Omental fat pad (tissue), 4 donors: ENCODE data around the gene HS3ST1. TPM values are rescaled to one million over a fixed set of nuclear protein-coding genes. Genes with fewer than 3 reads are reported as not detected.

Experiments
- ATAC-seq: fragments of 150-250 bp; one replicate; pipeline ENCODE4 v1.9.1; 2016; ENCODE audit warnings: mild to moderate bottlenecking, moderate library complexity; ENCODE audit not compliant: low FRiP score
- DNase-seq: peaks from one replicate; pipeline ENCODE4 v3.0.0-alpha.2; 2019; ENCODE audit warnings: low spot score
- total RNA-seq, 4 donors: library from RNA; depleted of rRNA; stranded (reverse); fragments of >200 nt; gene quantifications; one replicate each; pipeline ENCODE4 v1.1.0, GENCODE V29; 2016
- TF ChIP-seq, protein P1 (sequence below), 3 donors: fragments of 450-650 bp; IDR thresholded peaks; one replicate each; pipeline ENCODE4 v1.5.1; 2016 to 2017; ENCODE audit warnings: antibody characterized with exemption in 3 of 3, mild to moderate bottlenecking in 3 of 3, moderate library complexity in 2 of 3

The HS3ST1 gene
- total RNA-seq, 4 donors from 2014 or later, result 1.1 to 16.3 (median 3.6) TPM

DNA sequence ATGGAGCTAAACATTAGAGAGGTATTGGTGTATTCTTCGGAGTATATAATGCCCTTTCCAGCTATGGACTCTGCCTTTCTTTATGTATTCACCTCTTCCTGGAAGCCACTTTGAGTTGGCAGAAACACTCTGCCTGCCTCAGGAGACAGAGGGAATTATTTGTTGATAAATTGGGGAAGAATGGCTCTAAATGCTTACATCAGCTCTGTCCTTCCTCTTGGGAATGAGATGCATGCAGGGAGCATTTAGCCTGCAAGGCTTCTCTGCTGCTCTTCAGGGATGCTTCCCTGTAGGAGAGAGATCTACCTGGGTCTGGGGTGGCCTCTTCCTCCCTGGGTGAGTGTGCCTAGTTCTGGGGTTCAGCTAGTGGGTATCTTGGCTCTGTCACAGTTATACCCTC, 6.9 kb upstream of the HS3ST1 start:
- TF ChIP-seq, protein P1, sequence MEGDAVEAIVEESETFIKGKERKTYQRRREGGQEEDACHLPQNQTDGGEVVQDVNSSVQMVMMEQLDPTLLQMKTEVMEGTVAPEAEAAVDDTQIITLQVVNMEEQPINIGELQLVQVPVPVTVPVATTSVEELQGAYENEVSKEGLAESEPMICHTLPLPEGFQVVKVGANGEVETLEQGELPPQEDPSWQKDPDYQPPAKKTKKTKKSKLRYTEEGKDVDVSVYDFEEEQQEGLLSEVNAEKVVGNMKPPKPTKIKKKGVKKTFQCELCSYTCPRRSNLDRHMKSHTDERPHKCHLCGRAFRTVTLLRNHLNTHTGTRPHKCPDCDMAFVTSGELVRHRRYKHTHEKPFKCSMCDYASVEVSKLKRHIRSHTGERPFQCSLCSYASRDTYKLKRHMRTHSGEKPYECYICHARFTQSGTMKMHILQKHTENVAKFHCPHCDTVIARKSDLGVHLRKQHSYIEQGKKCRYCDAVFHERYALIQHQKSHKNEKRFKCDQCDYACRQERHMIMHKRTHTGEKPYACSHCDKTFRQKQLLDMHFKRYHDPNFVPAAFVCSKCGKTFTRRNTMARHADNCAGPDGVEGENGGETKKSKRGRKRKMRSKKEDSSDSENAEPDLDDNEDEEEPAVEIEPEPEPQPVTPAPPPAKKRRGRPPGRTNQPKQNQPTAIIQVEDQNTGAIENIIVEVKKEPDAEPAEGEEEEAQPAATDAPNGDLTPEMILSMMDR (IDR thresholded peaks at IDR 0.05), result no peak
- DNase-seq, result no peak
- no peak for ATAC-seq

DNA sequence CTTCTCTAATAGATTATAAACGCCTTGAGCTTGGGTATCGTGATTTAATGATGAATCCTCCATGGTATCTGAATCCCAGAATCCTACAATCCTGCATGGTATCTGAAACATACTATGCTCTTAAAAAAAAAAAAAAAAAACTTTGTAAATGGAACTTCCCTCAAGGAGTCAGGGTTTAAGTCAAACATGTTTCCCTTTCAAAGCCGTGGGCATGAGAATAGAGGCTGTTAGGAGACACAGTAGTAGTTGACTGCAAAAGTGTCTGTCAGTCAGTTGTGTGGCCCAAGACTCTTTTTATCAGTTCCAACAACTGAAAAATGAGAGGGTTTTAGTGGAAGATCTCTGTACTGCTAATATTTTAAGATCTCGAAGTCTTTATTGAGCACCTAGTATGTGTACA, 2.4 kb upstream of the HS3ST1 start:
- TF ChIP-seq, protein P1 (IDR thresholded peaks at IDR 0.05), result no peak
- no peak for DNase-seq
- no peak for ATAC-seq

DNA sequence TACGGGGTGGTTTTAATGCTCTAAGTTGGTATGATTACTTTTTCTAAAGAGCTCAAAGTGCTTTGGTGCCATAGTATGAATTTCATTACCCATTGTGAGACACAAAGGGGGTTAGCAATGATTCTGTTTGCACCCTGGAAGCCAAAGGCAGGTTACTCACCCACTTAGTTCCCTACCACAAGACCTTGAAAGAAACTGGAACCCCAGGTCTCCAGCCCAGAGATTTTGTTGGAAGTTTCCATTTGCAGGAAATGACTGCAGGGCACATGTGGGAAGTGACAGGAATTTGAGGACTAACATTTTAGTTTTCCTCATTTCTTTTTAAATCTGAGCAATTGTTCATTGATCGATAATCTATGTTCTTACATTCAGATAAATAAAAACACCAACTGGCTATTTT, 1.8 kb upstream of the HS3ST1 start:
- DNase-seq (no peak), ATAC-seq (no peak)
- TF ChIP-seq, protein P1 (IDR thresholded peaks at IDR 0.05), result no peak

DNA sequence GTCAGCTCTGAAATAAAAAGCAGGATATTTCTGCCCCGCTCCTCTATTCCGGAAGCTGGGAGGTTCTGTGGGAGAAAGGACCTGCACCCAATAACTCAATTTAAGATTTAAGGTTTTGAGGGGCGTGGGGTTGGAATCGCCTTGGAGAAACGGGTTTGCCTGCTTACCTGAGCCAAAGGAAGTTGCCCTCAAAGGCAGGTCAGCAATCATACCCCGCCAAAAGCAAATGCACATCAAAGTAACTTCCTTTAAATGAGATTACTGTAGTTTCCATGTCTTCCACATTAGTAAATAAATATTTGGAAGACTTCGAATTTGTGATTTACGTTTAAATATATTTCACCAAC, 978 bp upstream of the HS3ST1 start:
- TF ChIP-seq, protein P1 (IDR thresholded peaks at IDR 0.05), result no peak
- no peak for ATAC-seq

DNA sequence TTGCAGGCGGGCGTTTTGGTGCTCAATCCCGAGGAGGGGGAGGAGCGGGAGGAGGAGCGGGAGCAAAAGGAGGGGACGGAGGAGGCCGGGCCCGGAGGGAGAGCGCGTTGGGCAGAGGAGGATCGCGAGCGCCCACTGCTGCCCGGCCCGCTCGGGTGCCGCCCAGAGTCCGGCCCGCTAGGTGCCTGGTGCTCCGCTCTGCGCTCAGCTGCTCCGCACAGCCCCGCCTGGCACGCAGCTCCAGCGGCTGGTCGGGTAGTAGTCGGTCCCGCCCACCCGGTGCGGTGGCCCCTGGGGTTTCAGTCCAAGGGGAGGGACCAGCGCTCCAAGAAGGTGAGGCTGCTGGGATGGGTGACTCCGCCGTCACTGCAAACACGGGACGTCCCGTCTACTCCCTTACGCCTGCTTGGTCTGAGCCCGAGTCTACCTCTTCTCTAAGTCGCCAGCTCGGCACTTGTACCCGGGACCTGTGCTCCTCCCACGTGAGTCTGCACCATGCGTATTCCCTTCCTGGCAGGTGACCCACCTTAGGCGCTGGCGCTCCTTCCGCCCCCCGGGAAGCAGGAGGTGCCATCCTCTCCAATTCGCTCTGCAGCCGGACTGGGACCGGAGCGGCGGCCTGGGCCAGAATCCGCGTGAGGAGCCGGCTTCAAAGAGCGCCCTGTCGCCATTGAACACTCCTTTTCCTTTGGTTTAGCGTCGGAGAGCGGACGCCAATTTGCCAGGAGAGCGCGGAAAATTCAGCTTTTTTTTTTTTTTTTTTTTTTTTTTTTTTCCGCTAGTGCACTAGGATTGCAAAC, 405 bp upstream of the HS3ST1 start:
- TF ChIP-seq, protein P1 (IDR thresholded peaks at IDR 0.05), result peak in 1 of 3 donors; percentile 29
- peak; percentile 43 for DNase-seq
- peak; percentile 95 for ATAC-seq

More for the DNA sequence above, 978 bp upstream of the HS3ST1 start:
- no peak for DNase-seq

DNA sequence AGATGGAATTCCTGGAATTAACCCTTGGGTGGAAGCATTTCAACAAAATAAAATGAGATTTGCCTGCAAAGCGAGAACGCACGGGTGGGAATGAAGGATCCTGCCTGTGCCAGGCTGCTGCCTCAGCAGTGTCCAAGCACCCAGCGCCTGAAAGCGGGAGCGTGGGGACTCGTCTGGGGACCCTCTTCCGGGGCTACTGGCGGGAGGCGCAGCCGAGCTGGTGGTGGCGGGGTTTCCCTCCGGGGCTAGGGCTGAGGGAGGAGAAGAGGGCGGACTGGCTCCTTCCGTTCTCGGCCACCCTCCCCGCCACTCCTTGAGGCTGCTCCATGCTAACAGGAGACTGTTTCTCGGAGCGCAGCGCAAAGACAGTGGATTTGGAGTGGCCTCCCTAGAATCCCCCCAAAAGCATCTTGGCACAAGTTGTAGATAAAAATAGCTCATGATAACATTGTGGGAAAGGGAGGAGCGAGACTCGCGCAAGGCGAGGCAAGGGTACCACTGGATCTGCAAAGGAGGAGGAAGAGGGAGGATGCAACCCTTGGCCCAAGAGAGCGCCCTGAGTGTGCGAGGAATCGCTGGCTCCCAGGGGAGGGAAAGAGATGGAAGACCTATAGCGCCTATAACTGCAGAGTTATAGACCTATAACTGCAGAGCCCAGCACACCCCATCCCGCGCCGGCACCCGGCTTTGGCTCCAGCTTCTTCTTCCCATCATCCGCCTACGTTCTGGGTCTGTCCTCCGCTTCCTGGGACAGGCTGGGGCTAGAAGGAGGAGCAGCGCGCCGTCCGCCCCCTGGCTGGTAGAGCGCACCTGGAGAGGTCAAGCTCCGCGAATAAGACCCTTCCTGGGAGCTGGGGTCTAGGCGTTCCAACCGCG, 1.3 kb downstream of the HS3ST1 start:
- DNase-seq (no peak), ATAC-seq (no peak)
- TF ChIP-seq, protein P1 (IDR thresholded peaks at IDR 0.05), result no peak
